Retinal pigment epithelial cell (primary cell): ENCODE results near the gene KIRREL1.

Source experiments
- DNase-seq: peaks from one replicate; pipeline ENCODE4 v3.0.0-alpha.2; 2010; ENCODE audit warnings: low read depth
- H3K4me3 ChIP-seq: 2 replicates; pipeline ENCODE4 v1.5.1; 2011; ENCODE audit warnings: mild to moderate bottlenecking, low read length, control low read depth, moderate library complexity
- TF ChIP-seq, protein P1 (sequence below): conservative IDR thresholded peaks from 2 replicates; pipeline ENCODE4 v1.5.1; 2011; ENCODE audit warnings: low read depth, low read length, control low read depth, inconsistent platforms

The KIRREL1 gene

DNA sequence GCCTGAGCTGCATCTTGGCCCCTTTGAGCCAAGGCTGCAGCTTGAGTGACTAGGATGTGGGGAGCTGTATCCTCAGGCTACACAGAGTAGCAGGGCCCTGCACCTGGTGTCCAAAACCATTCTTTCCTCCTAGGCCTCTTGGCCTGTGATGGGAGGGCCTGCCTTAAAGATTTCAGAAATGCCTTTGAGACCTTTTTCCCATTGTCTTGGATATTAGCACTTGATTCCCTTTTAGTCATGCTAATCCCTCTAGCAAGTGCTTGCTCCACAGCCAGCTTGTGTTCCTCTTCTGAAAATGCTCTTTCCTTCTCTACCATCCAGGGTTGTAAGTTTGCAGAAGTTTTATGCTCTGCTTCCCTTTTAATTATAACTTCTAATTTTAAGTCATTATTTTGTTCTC, 21.7 kb upstream of the KIRREL1 start:
- DNase-seq, result no peak
- H3K4me3 ChIP-seq, result no peak overlapping the region
- TF ChIP-seq, protein P1, sequence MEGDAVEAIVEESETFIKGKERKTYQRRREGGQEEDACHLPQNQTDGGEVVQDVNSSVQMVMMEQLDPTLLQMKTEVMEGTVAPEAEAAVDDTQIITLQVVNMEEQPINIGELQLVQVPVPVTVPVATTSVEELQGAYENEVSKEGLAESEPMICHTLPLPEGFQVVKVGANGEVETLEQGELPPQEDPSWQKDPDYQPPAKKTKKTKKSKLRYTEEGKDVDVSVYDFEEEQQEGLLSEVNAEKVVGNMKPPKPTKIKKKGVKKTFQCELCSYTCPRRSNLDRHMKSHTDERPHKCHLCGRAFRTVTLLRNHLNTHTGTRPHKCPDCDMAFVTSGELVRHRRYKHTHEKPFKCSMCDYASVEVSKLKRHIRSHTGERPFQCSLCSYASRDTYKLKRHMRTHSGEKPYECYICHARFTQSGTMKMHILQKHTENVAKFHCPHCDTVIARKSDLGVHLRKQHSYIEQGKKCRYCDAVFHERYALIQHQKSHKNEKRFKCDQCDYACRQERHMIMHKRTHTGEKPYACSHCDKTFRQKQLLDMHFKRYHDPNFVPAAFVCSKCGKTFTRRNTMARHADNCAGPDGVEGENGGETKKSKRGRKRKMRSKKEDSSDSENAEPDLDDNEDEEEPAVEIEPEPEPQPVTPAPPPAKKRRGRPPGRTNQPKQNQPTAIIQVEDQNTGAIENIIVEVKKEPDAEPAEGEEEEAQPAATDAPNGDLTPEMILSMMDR, result no peak

GRCh38 chr1:157975228-157975950, 18.1 kb upstream of the KIRREL1 start:
- DNase-seq, result no peak
- TF ChIP-seq, protein P1, result no peak
- no peak overlapping the region for H3K4me3 ChIP-seq

- TF ChIP-seq, protein P1, result no peak
- no peak overlapping the region for H3K4me3 ChIP-seq
- no peak for DNase-seq
Measured at GRCh38 chr1:157976888-157977287, 16.6 kb upstream of the KIRREL1 start.

DNA sequence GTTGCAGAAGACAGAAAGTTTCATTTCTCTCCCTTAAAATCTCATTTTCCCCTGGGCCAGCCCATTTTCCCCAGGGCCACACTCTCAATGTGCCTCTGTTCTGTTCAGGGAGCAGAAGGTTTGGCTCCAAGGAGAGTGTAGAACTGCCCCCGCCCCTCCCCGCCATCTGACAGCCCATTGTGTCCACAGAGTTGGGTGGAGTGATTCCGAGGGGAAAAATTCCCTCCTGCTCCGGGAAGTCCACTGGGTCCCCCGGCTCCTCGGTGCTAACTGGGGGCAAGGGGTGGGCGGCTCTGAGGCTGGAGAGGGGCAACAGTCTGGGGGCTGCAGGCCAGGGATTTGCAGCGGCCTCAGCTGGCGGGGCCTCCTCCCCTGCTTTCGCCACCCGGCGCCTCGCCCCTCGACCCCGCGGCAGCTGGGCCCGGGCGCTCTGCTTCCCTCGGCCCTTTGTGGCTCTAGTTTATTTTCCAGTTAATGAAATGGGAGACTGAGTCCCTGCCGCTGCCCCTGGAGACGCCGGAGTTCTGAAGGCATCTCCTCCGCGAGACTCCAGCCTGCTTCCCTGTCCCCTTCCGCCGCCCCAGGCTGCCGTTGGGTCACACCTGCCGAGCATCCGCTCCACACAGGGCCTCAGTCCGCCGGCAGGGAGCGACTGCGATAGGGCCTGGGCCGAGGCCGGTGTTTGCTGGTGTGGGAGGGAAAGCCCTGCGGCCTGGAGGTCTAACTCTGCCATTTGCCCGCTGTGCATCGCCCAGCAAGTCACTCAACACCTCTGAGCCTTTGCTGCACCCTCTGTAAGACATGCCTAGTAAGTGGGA, 14.7 kb upstream of the KIRREL1 start:
- TF ChIP-seq, protein P1, result peak; percentile 17
- no peak overlapping the region for H3K4me3 ChIP-seq
- DNase-seq, result no peak

- no peak for DNase-seq
- H3K4me3 ChIP-seq, result no peak overlapping the region
- TF ChIP-seq, protein P1, result no peak
Measured at GRCh38 chr1:157982136-157982535, 11.3 kb upstream of the KIRREL1 start.

GRCh38 chr1:157983787-157984186, 9.7 kb upstream of the KIRREL1 start:
- H3K4me3 ChIP-seq, result no peak overlapping the region
- TF ChIP-seq, protein P1, result no peak
- DNase-seq, result no peak
